Prostate gland (tissue), 2 donors: Measurements from ENCODE around the gene SBSN. TPM values are rescaled to one million over a fixed set of nuclear protein-coding genes. Genes with fewer than 3 reads are reported as not detected.

ENCODE experiments used
- DNase-seq: peaks from one replicate; pipeline ENCODE4 v3.0.0-alpha.2; 2019; ENCODE audit warnings: low spot score
- H3K27ac ChIP-seq, 2 donors: fragments of 200-600 bp; sonication (generic); 2 replicates each; pipeline ENCODE4 v1.5.1; 2017 to 2019
- H3K27me3 ChIP-seq: fragments of 200-600 bp; sonication (generic); replicated peaks from 2 replicates; pipeline ENCODE4 v1.5.1; 2019; ENCODE audit not compliant: insufficient read depth
- H3K36me3 ChIP-seq, 2 donors: fragments of 200-600 bp; sonication (generic); 1 replicate in 1 of 2; 2 replicates in 1 of 2; pipeline versions ENCODE4 v1.5.1 to v1.8.1; 2017 to 2019
- H3K4me1 ChIP-seq: fragments of 200-600 bp; sonication (generic); replicated peaks from 2 replicates; pipeline ENCODE4 v1.5.1; 2019
- H3K4me3 ChIP-seq, 2 donors: fragments of 200-600 bp; sonication (generic); 2 replicates each; pipeline ENCODE4 v1.5.1; 2017 to 2019
- H3K9me3 ChIP-seq: fragments of 200-600 bp; sonication (generic); 2 replicates; pipeline ENCODE4 v1.5.1; 2017
- POLR2A ChIP-seq: fragments of 450-650 bp; IDR thresholded peaks from one replicate; pipeline ENCODE4 v1.6.1; 2016; ENCODE audit warnings: antibody characterized with exemption, mild to moderate bottlenecking
- POLR2AphosphoS5 ChIP-seq: sonication (generic); formaldehyde crosslinking; IDR thresholded peaks from one replicate; pipeline ENCODE4 v1.6.1; 2017; ENCODE audit warnings: antibody characterized with exemption
- WGBS: methylation state at CpG from one replicate; pipeline ENCODE4 v1.1.5; 2018; 5-methylcytosine and 5-hydroxymethylcytosine counted together
- intact Hi-C: fragments of 100-400 bp; cut with DNase I; formaldehyde crosslinking; loops from one replicate; pipeline ENCODE4 v1.14.2; 2022
- total RNA-seq, 2 donors: library from RNA; depleted of rRNA; stranded (reverse); fragments of >200 nt; gene quantifications; one replicate each; pipeline ENCODE4 v1.1.0, GENCODE V29; 2016
- TF ChIP-seq, protein P1 (sequence below), 4 experiments: fragments of 200-600 bp in 2 of 4; fragments of 450-650 bp in 2 of 4; sonication (generic) in 2 of 4; IDR thresholded peaks; 1 replicate in 3 of 4; 2 replicates in 1 of 4; pipeline ENCODE4 v1.5.1; 2016 to 2019; ENCODE audit warnings: antibody characterized with exemption in 4 of 4, mild to moderate bottlenecking in 2 of 4, moderate library complexity in 2 of 4

SBSN gene
- total RNA-seq, 2 donors from 2014 or later: 0.32 to 4.9 TPM

DNA sequence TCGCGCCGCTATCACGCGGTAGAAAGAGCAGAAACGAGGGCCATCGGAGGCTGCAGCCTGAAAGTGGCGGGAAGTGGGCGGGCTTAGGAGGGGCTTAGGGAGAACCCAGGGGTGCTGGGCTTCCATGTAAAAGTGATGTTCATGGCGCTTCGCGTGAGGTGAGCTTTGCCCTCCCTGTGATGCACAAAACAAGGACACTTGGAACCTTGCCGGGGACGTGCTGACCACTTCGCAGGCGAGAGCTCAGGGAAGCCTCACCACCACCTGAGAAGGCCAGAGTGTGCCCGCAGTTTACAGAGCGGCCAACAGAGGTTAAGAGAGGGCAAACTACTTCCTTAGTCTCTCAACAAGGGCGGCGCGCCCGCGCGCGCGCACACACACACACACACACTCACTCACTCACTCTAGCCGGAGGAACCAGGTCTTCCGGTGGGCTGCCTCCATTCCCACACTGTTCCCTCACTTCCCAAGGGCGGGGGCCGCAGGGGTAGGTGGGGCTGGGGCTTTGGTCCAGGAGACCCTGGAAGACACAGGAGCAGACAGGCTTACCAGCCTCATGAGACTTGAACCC, 5.8 kb upstream of the SBSN start:
- no peak overlapping the region for H3K4me3 ChIP-seq
- H3K27ac ChIP-seq: no peak overlapping the region
- H3K9me3 ChIP-seq: no peaks in the 10 kb centered on the region
- WGBS: 4% methylated on average over 28 of the region's 30 CpGs
- intact Hi-C loops: no loop called here
- no peak for TF ChIP-seq POLR2AphosphoS5
- TF ChIP-seq, protein P1, sequence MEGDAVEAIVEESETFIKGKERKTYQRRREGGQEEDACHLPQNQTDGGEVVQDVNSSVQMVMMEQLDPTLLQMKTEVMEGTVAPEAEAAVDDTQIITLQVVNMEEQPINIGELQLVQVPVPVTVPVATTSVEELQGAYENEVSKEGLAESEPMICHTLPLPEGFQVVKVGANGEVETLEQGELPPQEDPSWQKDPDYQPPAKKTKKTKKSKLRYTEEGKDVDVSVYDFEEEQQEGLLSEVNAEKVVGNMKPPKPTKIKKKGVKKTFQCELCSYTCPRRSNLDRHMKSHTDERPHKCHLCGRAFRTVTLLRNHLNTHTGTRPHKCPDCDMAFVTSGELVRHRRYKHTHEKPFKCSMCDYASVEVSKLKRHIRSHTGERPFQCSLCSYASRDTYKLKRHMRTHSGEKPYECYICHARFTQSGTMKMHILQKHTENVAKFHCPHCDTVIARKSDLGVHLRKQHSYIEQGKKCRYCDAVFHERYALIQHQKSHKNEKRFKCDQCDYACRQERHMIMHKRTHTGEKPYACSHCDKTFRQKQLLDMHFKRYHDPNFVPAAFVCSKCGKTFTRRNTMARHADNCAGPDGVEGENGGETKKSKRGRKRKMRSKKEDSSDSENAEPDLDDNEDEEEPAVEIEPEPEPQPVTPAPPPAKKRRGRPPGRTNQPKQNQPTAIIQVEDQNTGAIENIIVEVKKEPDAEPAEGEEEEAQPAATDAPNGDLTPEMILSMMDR (IDR thresholded peaks at IDR 0.05): no peak
- TF ChIP-seq POLR2A: no peak
- no peaks in the 10 kb centered on the region for H3K4me1 ChIP-seq
- no peaks in the 10 kb centered on the region for H3K27me3 ChIP-seq
- H3K36me3 ChIP-seq: no peaks in the 10 kb centered on the region
- no peak for DNase-seq

DNA sequence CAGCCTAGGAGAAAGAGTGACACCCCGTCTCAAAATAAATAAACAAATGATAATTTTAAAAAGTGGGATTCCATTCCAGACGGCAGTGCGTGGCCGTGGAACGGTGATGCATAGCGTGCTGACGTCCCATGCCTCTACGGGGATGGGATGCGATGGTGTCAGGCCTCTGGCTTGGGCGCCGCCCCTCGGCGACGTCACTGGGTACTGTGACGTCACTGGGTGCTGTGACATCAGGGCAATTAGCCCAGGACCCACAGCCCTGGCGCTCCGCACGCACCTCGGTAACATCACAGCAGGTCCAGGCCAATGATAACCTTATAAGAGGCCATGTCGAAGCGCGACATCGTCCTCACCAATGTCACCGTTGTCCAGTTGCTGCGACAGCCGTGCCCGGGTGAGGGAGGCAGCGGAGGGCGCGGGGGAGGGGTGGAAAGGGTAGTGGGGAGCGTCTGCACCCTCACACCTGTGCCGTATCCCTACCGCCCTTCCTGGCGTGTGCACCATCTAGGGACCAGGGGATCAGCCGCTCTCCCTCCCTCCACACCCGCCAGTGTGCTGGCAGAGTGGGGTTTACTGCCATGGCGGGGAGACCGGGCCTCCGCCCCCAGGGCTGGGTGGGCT, 5.2 kb upstream of the SBSN start, which contains the start of gene GAPDHS:
TSS of gene GAPDHS (plus strand) at position 256 of the 621 bp plus-strand sequence. CDS start at position 328, 72 bp downstream.
- Histone ChIP-seq H3K4me3 (no peak within 1 kb of the TSS), H3K36me3 (no peaks in the 10 kb centered on the region), H3K4me1 (no peaks in the 10 kb centered on the region), H3K9me3 (no peaks in the 10 kb centered on the region), H3K27me3 (no peaks in the 10 kb centered on the region), H3K27ac (no peak within 1 kb of the TSS)
- 29% methylated on average over 39 of the region's 39 CpGs for WGBS
- no peak for DNase-seq
- TF ChIP-seq POLR2AphosphoS5 (no peak), POLR2A (no peak)
- TF ChIP-seq, protein P1 (IDR thresholded peaks at IDR 0.05): no peak
- intact Hi-C loops: no loop called here

DNA sequence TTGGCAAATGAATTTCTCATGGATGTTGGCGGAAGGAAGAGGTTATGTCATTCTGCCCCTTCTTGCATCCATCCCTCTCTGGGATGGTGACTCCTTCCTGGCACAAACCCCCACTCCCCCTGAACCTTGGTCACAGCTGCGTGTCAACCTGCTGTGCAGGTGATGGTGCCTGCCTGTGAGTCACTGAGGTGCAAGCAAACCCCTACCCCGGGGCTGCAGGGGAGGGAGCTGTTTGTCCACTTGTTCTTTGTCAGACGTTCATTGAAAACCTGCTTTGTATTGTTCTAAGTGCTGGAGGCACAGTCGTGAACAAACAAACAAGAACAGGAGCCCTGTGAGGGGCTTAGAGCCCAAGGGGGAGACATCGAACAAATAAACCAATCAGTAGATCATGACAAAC, 3.2 kb upstream of the SBSN start:
- 42% methylated on average over 6 of the region's 6 CpGs for WGBS
- Histone ChIP-seq H3K4me3 (no peak overlapping the region), H3K4me1 (no peaks in the 10 kb centered on the region), H3K36me3 (no peaks in the 10 kb centered on the region), H3K27me3 (no peaks in the 10 kb centered on the region), H3K27ac (no peak overlapping the region), H3K9me3 (no peaks in the 10 kb centered on the region)
- intact Hi-C loops: no loop called here
- no peak for TF ChIP-seq POLR2A
- TF ChIP-seq POLR2AphosphoS5: no peak
- TF ChIP-seq, protein P1 (IDR thresholded peaks at IDR 0.05): no peak
- no peak for DNase-seq

DNA sequence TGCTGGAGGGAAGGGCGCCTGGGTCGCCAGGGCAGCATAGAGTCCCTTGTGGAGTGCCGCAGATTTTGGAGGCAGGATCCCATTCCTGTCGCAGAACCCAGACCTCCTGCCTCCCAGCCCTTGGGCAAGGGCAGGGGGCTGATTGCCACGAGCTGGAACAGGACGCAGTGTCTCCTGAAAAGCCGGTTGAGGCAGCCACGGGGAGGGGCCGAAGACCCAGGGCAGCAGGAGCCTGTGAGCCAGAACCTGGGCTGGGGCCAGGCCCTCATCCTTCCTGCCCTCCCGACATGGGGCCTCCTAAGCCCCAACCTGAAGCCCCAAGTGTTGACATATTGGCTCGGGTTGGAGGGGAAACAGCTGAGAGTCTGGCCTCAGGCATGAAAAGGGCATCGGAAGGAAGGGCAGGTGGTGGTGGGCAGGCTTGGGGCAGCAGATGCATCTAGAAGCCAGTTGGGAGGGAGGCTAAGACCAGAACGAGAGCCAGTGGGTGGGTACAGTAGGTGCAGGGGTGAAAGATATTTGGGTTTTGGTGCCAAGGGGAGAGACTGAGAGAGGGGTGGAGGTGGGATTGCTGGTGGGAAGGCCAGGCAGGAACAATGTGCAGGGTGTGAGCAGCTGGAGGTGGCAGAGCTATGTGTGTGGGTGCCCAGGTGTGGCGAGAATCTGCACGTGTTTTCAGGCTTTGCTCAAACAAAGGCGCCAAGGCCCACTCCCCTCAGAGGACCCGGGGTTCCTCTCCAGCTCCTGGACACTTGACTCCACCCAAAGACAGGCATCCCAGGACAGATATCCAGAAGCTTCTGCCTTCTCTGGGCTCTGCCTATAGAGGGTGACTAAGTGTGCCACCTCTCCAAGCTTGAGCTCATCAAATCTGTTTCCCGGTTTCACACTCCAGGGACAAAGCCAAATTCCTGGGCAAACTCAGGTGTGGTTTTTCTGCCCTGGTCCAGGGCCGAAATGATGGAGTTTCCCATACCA, 1.4 kb upstream of the SBSN start:
- TF ChIP-seq POLR2A (no peak), POLR2AphosphoS5 (no peak)
- TF ChIP-seq, protein P1 (IDR thresholded peaks at IDR 0.05): no peak
- Histone ChIP-seq H3K27me3 (no peaks in the 10 kb centered on the region), H3K4me3 (no peak overlapping the region), H3K36me3 (no peaks in the 10 kb centered on the region), H3K4me1 (no peaks in the 10 kb centered on the region), H3K9me3 (no peaks in the 10 kb centered on the region), H3K27ac (no peak overlapping the region)
- intact Hi-C loops: no loop called here
- DNase-seq: no peak
- WGBS: 31% methylated on average over 19 of the region's 19 CpGs
